ENCODE data around the gene FHIT. TPM values are rescaled to one million over a fixed set of nuclear protein-coding genes. Genes with fewer than 3 reads are reported as not detected.
A peak's percentile ranks its signal among the peaks of the same experiment; 100 is the strongest.

Gene FHIT
- total RNA-seq, 2 experiments from 2014 or later, result 9.6 to 9.7 TPM

GRCh38 chr3:59746585-59746984 lies 1504.7 kb downstream of the FHIT start:
- H3K36me3 Mint-ChIP-seq (ENCODE audit: low read depth), result peaks cover 7% of the 10 kb centered on the region
- H3K27ac Mint-ChIP-seq, result no peak overlapping the region
- H3K4me3 Mint-ChIP-seq, result no peak overlapping the region
- H3K4me1 Mint-ChIP-seq, result no peaks in the 10 kb centered on the region
- DNase-seq, result no peak
- CTCF ChIA-PET, result no interaction called here
- POLR2A ChIA-PET, result no interaction called here
- H3K27me3 Mint-ChIP-seq, result no peaks in the 10 kb centered on the region
- no peaks in the 10 kb centered on the region for H3K9me3 Mint-ChIP-seq

GRCh38 chr3:59737241-59737640 lies 1514.0 kb downstream of the FHIT start:
- no peaks in the 10 kb centered on the region for H3K9me3 Mint-ChIP-seq
- ChIA-PET CTCF (no interaction called here), POLR2A (no interaction called here)
- no peak overlapping the region for H3K4me3 Mint-ChIP-seq
- peaks cover 3% of the 10 kb centered on the region for H3K27me3 Mint-ChIP-seq
- no peak overlapping the region for H3K27ac Mint-ChIP-seq
- H3K4me1 Mint-ChIP-seq, result no peaks in the 10 kb centered on the region
- DNase-seq, result no peak
- no peaks in the 10 kb centered on the region for H3K36me3 Mint-ChIP-seq (ENCODE audit: low read depth)

GRCh38 chr3:59734061-59734460 lies 1517.2 kb downstream of the FHIT start:
- ChIA-PET CTCF (no interaction called here), POLR2A (no interaction called here)
- Mint-ChIP-seq H3K4me1 (peaks cover 4% of the 10 kb centered on the region), H3K27me3 (peaks cover 3% of the 10 kb centered on the region), H3K36me3 (ENCODE audit: low read depth) (no peaks in the 10 kb centered on the region), H3K4me3 (no peak overlapping the region), H3K27ac (no peak overlapping the region), H3K9me3 (no peaks in the 10 kb centered on the region)
- DNase-seq, result no peak

- CTCF ChIA-PET, result interaction anchor here (1.1 kb wide), 1 partner anchor 419 kb away, joined by 3 read pairs; no protein-coding TSS in a partner anchor
- no peak for DNase-seq
- Mint-ChIP-seq H3K27me3 (peaks cover 3% of the 10 kb centered on the region), H3K9me3 (no peaks in the 10 kb centered on the region), H3K4me1 (peaks cover 4% of the 10 kb centered on the region), H3K4me3 (no peak overlapping the region), H3K27ac (no peak overlapping the region), H3K36me3 (ENCODE audit: low read depth) (no peaks in the 10 kb centered on the region)
- POLR2A ChIA-PET, result no interaction called here
Observed at GRCh38 chr3:59733041-59733809, 1518.0 kb downstream of the FHIT start.

GRCh38 chr3:59731943-59732342 lies 1519.3 kb downstream of the FHIT start:
- peaks cover 3% of the 10 kb centered on the region for H3K27me3 Mint-ChIP-seq
- DNase-seq, result no peak
- no peaks in the 10 kb centered on the region for H3K36me3 Mint-ChIP-seq (ENCODE audit: low read depth)
- H3K4me3 Mint-ChIP-seq, result no peak overlapping the region
- ChIA-PET CTCF (no interaction called here), POLR2A (no interaction called here)
- no peak overlapping the region for H3K27ac Mint-ChIP-seq
- H3K9me3 Mint-ChIP-seq, result no peaks in the 10 kb centered on the region
- peaks cover 5% of the 10 kb centered on the region for H3K4me1 Mint-ChIP-seq

- H3K27ac Mint-ChIP-seq, result no peak overlapping the region
- H3K4me1 Mint-ChIP-seq, result peaks cover 15% of the 10 kb centered on the region
- H3K9me3 Mint-ChIP-seq, result peaks cover 3% of the 10 kb centered on the region
- no peaks in the 10 kb centered on the region for H3K36me3 Mint-ChIP-seq (ENCODE audit: low read depth)
- no peak overlapping the region for H3K4me3 Mint-ChIP-seq
- ChIA-PET CTCF (no interaction called here), POLR2A (no interaction called here)
- no peaks in the 10 kb centered on the region for H3K27me3 Mint-ChIP-seq
- no peak for DNase-seq
Observed at GRCh38 chr3:59730591-59730990, 1520.7 kb downstream of the FHIT start.

- ChIA-PET POLR2A (no interaction called here), CTCF (no interaction called here)
- peaks cover 12% of the 10 kb centered on the region for H3K9me3 Mint-ChIP-seq
- no peaks in the 10 kb centered on the region for H3K27me3 Mint-ChIP-seq
- no peak overlapping the region for H3K27ac Mint-ChIP-seq
- no peak overlapping the region for H3K4me3 Mint-ChIP-seq
- no peaks in the 10 kb centered on the region for H3K36me3 Mint-ChIP-seq (ENCODE audit: low read depth)
- no peak for DNase-seq
- H3K4me1 Mint-ChIP-seq, result peaks cover 17% of the 10 kb centered on the region
Observed at GRCh38 chr3:59728587-59728908, 1522.7 kb downstream of the FHIT start.

GRCh38 chr3:59727902-59728586 lies 1523.2 kb downstream of the FHIT start:
- ChIA-PET CTCF (no interaction called here), POLR2A (no interaction called here)
- H3K4me3 Mint-ChIP-seq, result no peak overlapping the region
- no peaks in the 10 kb centered on the region for H3K27me3 Mint-ChIP-seq
- H3K27ac Mint-ChIP-seq, result no peak overlapping the region
- no peak for DNase-seq
- peaks cover 17% of the 10 kb centered on the region for H3K4me1 Mint-ChIP-seq
- H3K36me3 Mint-ChIP-seq (ENCODE audit: low read depth), result no peaks in the 10 kb centered on the region
- peaks cover 12% of the 10 kb centered on the region for H3K9me3 Mint-ChIP-seq

GRCh38 chr3:59726279-59726678 lies 1525.0 kb downstream of the FHIT start:
- H3K4me1 Mint-ChIP-seq, result peaks cover 13% of the 10 kb centered on the region
- no peak for DNase-seq
- H3K36me3 Mint-ChIP-seq (ENCODE audit: low read depth), result no peaks in the 10 kb centered on the region
- H3K27me3 Mint-ChIP-seq, result no peaks in the 10 kb centered on the region
- ChIA-PET POLR2A (no interaction called here), CTCF (no interaction called here)
- no peak overlapping the region for H3K27ac Mint-ChIP-seq
- no peak overlapping the region for H3K4me3 Mint-ChIP-seq
- peaks cover 12% of the 10 kb centered on the region for H3K9me3 Mint-ChIP-seq

- Mint-ChIP-seq H3K4me1 (no peaks in the 10 kb centered on the region), H3K9me3 (peaks cover 3% of the 10 kb centered on the region), H3K27me3 (peaks cover 4% of the 10 kb centered on the region), H3K4me3 (no peak overlapping the region), H3K36me3 (ENCODE audit: low read depth) (no peaks in the 10 kb centered on the region), H3K27ac (no peak overlapping the region)
- CTCF ChIA-PET, result no interaction called here
- POLR2A ChIA-PET, result interaction anchor here (1.0 kb wide), 1 partner anchor 55 kb away, joined by 3 read pairs; no protein-coding TSS in a partner anchor
- no peak for DNase-seq
Observed at GRCh38 chr3:59717679-59718205, 1533.5 kb downstream of the FHIT start.

- DNase-seq, result no peak
- no peak overlapping the region for H3K4me3 Mint-ChIP-seq
- no peaks in the 10 kb centered on the region for H3K36me3 Mint-ChIP-seq (ENCODE audit: low read depth)
- peaks cover 1% of the 10 kb centered on the region for H3K27me3 Mint-ChIP-seq
- peaks cover 3% of the 10 kb centered on the region for H3K9me3 Mint-ChIP-seq
- no peak overlapping the region for H3K27ac Mint-ChIP-seq
- no peaks in the 10 kb centered on the region for H3K4me1 Mint-ChIP-seq
- ChIA-PET CTCF (no interaction called here), POLR2A (no interaction called here)
Observed at GRCh38 chr3:59714066-59714465, 1537.2 kb downstream of the FHIT start.

- CTCF ChIA-PET, result no interaction called here
- no peaks in the 10 kb centered on the region for H3K4me1 Mint-ChIP-seq
- H3K36me3 Mint-ChIP-seq (ENCODE audit: low read depth), result no peaks in the 10 kb centered on the region
- DNase-seq, result no peak
- POLR2A ChIA-PET, result interaction anchor here (1.0 to 1.2 kb wide), 2 partner anchors 61 to 62 kb away, joined by 3 to 7 read pairs; no protein-coding TSS in a partner anchor
- H3K27ac Mint-ChIP-seq, result no peak overlapping the region
- H3K27me3 Mint-ChIP-seq, result no peaks in the 10 kb centered on the region
- peaks cover 6% of the 10 kb centered on the region for H3K9me3 Mint-ChIP-seq
- no peak overlapping the region for H3K4me3 Mint-ChIP-seq
Observed at GRCh38 chr3:59710554-59710953, 1540.7 kb downstream of the FHIT start.

GRCh38 chr3:59709702-59710553 lies 1541.3 kb downstream of the FHIT start:
- H3K4me3 Mint-ChIP-seq, result no peak overlapping the region
- CTCF ChIA-PET, result no interaction called here
- H3K27me3 Mint-ChIP-seq, result no peaks in the 10 kb centered on the region
- peak; percentile 53 for DNase-seq
- POLR2A ChIA-PET, result interaction anchor here (1.0 to 1.2 kb wide), 2 partner anchors 61 to 63 kb away, joined by 3 to 7 read pairs; no protein-coding TSS in a partner anchor
- no peaks in the 10 kb centered on the region for H3K4me1 Mint-ChIP-seq
- H3K27ac Mint-ChIP-seq, result no peak overlapping the region
- peaks cover 6% of the 10 kb centered on the region for H3K9me3 Mint-ChIP-seq
- H3K36me3 Mint-ChIP-seq (ENCODE audit: low read depth), result no peaks in the 10 kb centered on the region
